Gastrocnemius medialis (tissue), 4 donors: ENCODE data around the gene PLIN1. TPM values are rescaled to one million over a fixed set of nuclear protein-coding genes. Genes with fewer than 3 reads are reported as not detected.

Experiments
- ATAC-seq, 2 donors: fragments of 150-250 bp; one replicate each; pipeline ENCODE4 v1.9.1; 2016
- DNase-seq, 2 donors: peaks; one replicate each; pipeline ENCODE4 v3.0.0-alpha.2; 2019
- H3K27ac ChIP-seq, 4 donors: fragments of 200-600 bp; sonication (generic); 1 replicate in 1 of 4; 2 replicates in 3 of 4; pipeline ENCODE4 v1.5.1; 2016 to 2018; ENCODE audit warnings: mild to moderate bottlenecking in 2 of 4, moderate library complexity in 1 of 4
- H3K27me3 ChIP-seq, 3 donors: fragments of 200-600 bp; sonication (generic) in 2 of 3; 1 replicate in 1 of 3; 2 replicates in 2 of 3; pipeline versions ENCODE4 v1.5.1 to v1.6.0; 2016 to 2019; ENCODE audit warnings: mild to moderate bottlenecking in 1 of 3, moderate library complexity in 1 of 3
- H3K36me3 ChIP-seq, 2 donors: fragments of 200-600 bp; sonication (generic) in 1 of 2; one replicate each; pipeline ENCODE4 v1.5.1; 2017 to 2018
- H3K4me1 ChIP-seq, 2 donors: fragments of 200-600 bp; sonication (generic) in 1 of 2; one replicate each; pipeline ENCODE4 v1.5.1; 2016 to 2017; ENCODE audit warnings: mild to moderate bottlenecking in 2 of 2
- H3K4me3 ChIP-seq, 4 donors: fragments of 200-600 bp; sonication (generic) in 3 of 4; 1 replicate in 1 of 4; 2 replicates in 3 of 4; pipeline ENCODE4 v1.5.1; 2016 to 2019; ENCODE audit warnings: mild to moderate bottlenecking in 2 of 4
- H3K9me3 ChIP-seq, 3 donors: fragments of 200-600 bp; sonication (generic) in 2 of 3; 1 replicate in 1 of 3; 2 replicates in 2 of 3; pipeline ENCODE4 v1.5.1; 2016 to 2019
- CTCF ChIP-seq, 5 experiments: fragments of 450-650 bp in 3 of 5; fragments of 200-600 bp in 2 of 5; sonication (generic) in 2 of 5; IDR thresholded peaks in 4 of 5; conservative IDR thresholded peaks in 1 of 5; 1 replicate in 4 of 5; 2 replicates in 1 of 5; pipeline ENCODE4 v1.5.1; 2016 to 2019; ENCODE audit warnings: antibody characterized with exemption in 5 of 5, mild to moderate bottlenecking in 3 of 5, moderate library complexity in 3 of 5
- POLR2A ChIP-seq, 2 donors: fragments of 450-650 bp; IDR thresholded peaks; one replicate each; pipeline ENCODE4 v1.6.1; 2017; ENCODE audit warnings: antibody characterized with exemption in 2 of 2, mild to moderate bottlenecking in 2 of 2, moderate library complexity in 2 of 2
- in situ Hi-C, 4 donors: fragments of 200-750 bp; cut with MboI; loops; one replicate each; pipeline versions ENCODE4 v1.15.0 to v1.8.0; 2017; ENCODE audit warnings: low sequenced_read_pairs in 4 of 4
- intact Hi-C: fragments of 100-400 bp; cut with DNase I; formaldehyde crosslinking; loops from one replicate; pipeline ENCODE4 v1.15.1; 2023; ENCODE audit warnings: low total_unique reads
- total RNA-seq, 4 donors: library from RNA; depleted of rRNA; stranded (reverse); fragments of >200 nt; gene quantifications; one replicate each; pipeline versions ENCODE4 v1.1.0 to v1.2.3, GENCODE V29; 2016

The PLIN1 gene
- total RNA-seq, 4 donors from 2014 or later, result 1.8 to 17.9 (median 6.3) TPM

- intact Hi-C loops (no loop called here), in situ Hi-C loops (no loop called here)
- ATAC-seq (no peak), DNase-seq (no peak)
- no peaks in the 10 kb centered on the region for H3K27me3 ChIP-seq
- H3K4me3 ChIP-seq, result no peak overlapping the region
- peaks cover 0 to 7% (median 0%) of the 10 kb centered on the region in 3 donors for H3K9me3 ChIP-seq
- no peak overlapping the region for H3K27ac ChIP-seq
- no peaks in the 10 kb centered on the region for H3K4me1 ChIP-seq
- no peak for TF ChIP-seq POLR2A (IDR thresholded peaks at IDR 0.05)
- no peak for TF ChIP-seq CTCF (IDR thresholded peaks at IDR 0.05 in 4 of 5, conservative IDR thresholded peaks at IDR 0.05 in 1 of 5)
- H3K36me3 ChIP-seq, result no peaks in the 10 kb centered on the region
Observed at GRCh38 chr15:89616228-89616627, 62.9 kb downstream of the PLIN1 start.

- in situ Hi-C loops, result no loop called here
- Histone ChIP-seq H3K4me3 (no peak overlapping the region), H3K36me3 (no peaks in the 10 kb centered on the region), H3K27ac (no peak overlapping the region), H3K9me3 (peaks cover 0 to 7% (median 0%) of the 10 kb centered on the region in 3 donors), H3K4me1 (no peaks in the 10 kb centered on the region), H3K27me3 (no peaks in the 10 kb centered on the region)
- ATAC-seq, result no peak
- no peak for DNase-seq
- intact Hi-C loops, result no loop called here
- TF ChIP-seq POLR2A (IDR thresholded peaks at IDR 0.05) (no peak), CTCF (IDR thresholded peaks at IDR 0.05 in 4 of 5, conservative IDR thresholded peaks at IDR 0.05 in 1 of 5) (no peak)
Observed at GRCh38 chr15:89615135-89615534, 64.0 kb downstream of the PLIN1 start.

Other genes starting within 250 kb of the PLIN1 start
- not detected for gene RHCG, start 182.8 kb downstream of the PLIN1 start, total RNA-seq
- gene TICRR, start 103.9 kb downstream of the PLIN1 start, total RNA-seq, result not detected
- gene KIF7, start 23.9 kb downstream of the PLIN1 start, total RNA-seq, result under 1 TPM; 0.19 to 0.66 (median 0.61) TPM
- gene PEX11A, start 11.4 kb upstream of the PLIN1 start, total RNA-seq, result 10 to 100 TPM; 10.0 to 46.4 (median 21.8) TPM
- gene WDR93, start 11.4 kb upstream of the PLIN1 start, total RNA-seq, result not detected
- 10 to 100 TPM in 1 of 4 donors, 1 to 10 TPM in 3; 5.3 to 12.6 (median 6.1) TPM for gene MESP1, start 71.9 kb upstream of the PLIN1 start, total RNA-seq
- gene MESP2, start 97.0 kb upstream of the PLIN1 start, total RNA-seq, result not detected
- gene ANPEP, start 135.5 kb upstream of the PLIN1 start, total RNA-seq, result 1 to 10 TPM; 3.4 to 7.6 (median 5.1) TPM
- gene AP3S2, start 214.6 kb upstream of the PLIN1 start, total RNA-seq, result 10 to 100 TPM; 48.4 to 82.6 (median 71.3) TPM
- 10 to 100 TPM in 1 of 4 donors, 1 to 10 TPM in 3; 4.8 to 10.9 (median 6.0) TPM for gene ARPIN, start 233.6 kb upstream of the PLIN1 start, total RNA-seq